Measurements from ENCODE around the gene C1orf232. TPM values are rescaled to one million over a fixed set of nuclear protein-coding genes. Genes with fewer than 3 reads are reported as not detected.
A peak's percentile ranks its signal among the peaks of the same experiment; 100 is the strongest.

The C1orf232 gene
- total RNA-seq, 1 donor from 2014 or later, result not detected

- Histone ChIP-seq H3K36me3 (ENCODE audit: control insufficient read depth, insufficient read depth, low read length) (no peaks in the 10 kb centered on the region), H3K27me3 (ENCODE audit: control insufficient read depth, insufficient read depth, low read length) (peaks cover 15% of the 10 kb centered on the region), H3K4me3 (ENCODE audit: low read depth, low read length) (no peak overlapping the region)
- DNase-seq (ENCODE audit: low read depth), result no peak
- TF ChIP-seq CTCF (IDR thresholded peaks at IDR 0.05; ENCODE audit: insufficient read depth, low read length, poor library complexity, severe bottlenecking), result no peak
Measured at GRCh38 chr1:26166719-26167281, 2.0 kb downstream of the C1orf232 start.

GRCh38 chr1:26164861-26165842, 3.6 kb downstream of the C1orf232 start:
- TF ChIP-seq CTCF (IDR thresholded peaks at IDR 0.05; ENCODE audit: insufficient read depth, low read length, poor library complexity, severe bottlenecking), result no peak
- Histone ChIP-seq H3K4me3 (ENCODE audit: low read depth, low read length) (no peak overlapping the region), H3K27me3 (ENCODE audit: control insufficient read depth, insufficient read depth, low read length) (peaks cover 26% of the 10 kb centered on the region), H3K36me3 (ENCODE audit: control insufficient read depth, insufficient read depth, low read length) (no peaks in the 10 kb centered on the region)
- no peak for DNase-seq (ENCODE audit: low read depth)

GRCh38 chr1:26164036-26164860, 4.5 kb downstream of the C1orf232 start:
- DNase-seq (ENCODE audit: low read depth), result no peak
- peak overlapping the region; percentile 21 for H3K4me3 ChIP-seq (ENCODE audit: low read depth, low read length)
- no peaks in the 10 kb centered on the region for H3K36me3 ChIP-seq (ENCODE audit: control insufficient read depth, insufficient read depth, low read length)
- no peak for TF ChIP-seq CTCF (IDR thresholded peaks at IDR 0.05; ENCODE audit: insufficient read depth, low read length, poor library complexity, severe bottlenecking)
- H3K27me3 ChIP-seq (ENCODE audit: control insufficient read depth, insufficient read depth, low read length), result peaks cover 26% of the 10 kb centered on the region

GRCh38 chr1:26163684-26164035, 5.1 kb downstream of the C1orf232 start:
- peak overlapping the region; percentile 16 for H3K4me3 ChIP-seq (ENCODE audit: low read depth, low read length)

GRCh38 chr1:26162220-26162709, 6.5 kb downstream of the C1orf232 start:
- DNase-seq (ENCODE audit: low read depth), result no peak
- no peak for TF ChIP-seq CTCF (IDR thresholded peaks at IDR 0.05; ENCODE audit: insufficient read depth, low read length, poor library complexity, severe bottlenecking)
- Histone ChIP-seq H3K4me3 (ENCODE audit: low read depth, low read length) (peak overlapping the region; percentile 27), H3K36me3 (ENCODE audit: control insufficient read depth, insufficient read depth, low read length) (no peaks in the 10 kb centered on the region), H3K27me3 (ENCODE audit: control insufficient read depth, insufficient read depth, low read length) (peaks cover 26% of the 10 kb centered on the region)

More at GRCh38 chr1:26163684-26164035, 5.1 kb downstream of the C1orf232 start:
- Histone ChIP-seq H3K36me3 (ENCODE audit: control insufficient read depth, insufficient read depth, low read length) (no peaks in the 10 kb centered on the region), H3K27me3 (ENCODE audit: control insufficient read depth, insufficient read depth, low read length) (peaks cover 26% of the 10 kb centered on the region)
- no peak for TF ChIP-seq CTCF (IDR thresholded peaks at IDR 0.05; ENCODE audit: insufficient read depth, low read length, poor library complexity, severe bottlenecking)
- DNase-seq (ENCODE audit: low read depth), result no peak
